Epithelial cell of esophagus (primary cell): ENCODE results near the gene SMIM14.
A peak's percentile ranks its signal among the peaks of the same experiment; 100 is the strongest.
"Not testable (repeated sequence)": the region's sequence is repeated elsewhere in the genome, so short reads cannot be mapped to it uniquely, and the experiment has no call there.

Experiments used
- DNase-seq: peaks from one replicate; pipeline ENCODE4 v3.0.0; 2010; ENCODE audit warnings: low read depth
- H3K4me3 ChIP-seq: 2 replicates; pipeline ENCODE4 v1.5.1; 2011; ENCODE audit warnings: mild to moderate bottlenecking, low read length, control low read depth
- CTCF ChIP-seq: IDR thresholded peaks from 2 replicates; pipeline ENCODE4 v1.5.1; 2011; ENCODE audit warnings: low read depth, mild to moderate bottlenecking, low read length, control low read depth, inconsistent platforms; ENCODE audit not compliant: insufficient read depth; ENCODE audit errors: missing control alignments

The SMIM14 gene

GRCh38 chr4:39638354-39639239 lies at the start of gene SMIM14:
Gene SMIM14, minus strand, starts transcription at chr4:39638865. Its CDS starts 33,720 bp downstream, at chr4:39605145.
- H3K4me3 ChIP-seq, result peak within 1 kb of the TSS; percentile 89
- TF ChIP-seq CTCF, result no peak
- peak; percentile 99 for DNase-seq

- no peak overlapping the region for H3K4me3 ChIP-seq
- no peak for DNase-seq
- TF ChIP-seq CTCF, result no peak
These were observed 48.3 kb upstream of the SMIM14 start for GRCh38 chr4:39687014-39687413.

GRCh38 chr4:39685990-39686389 lies 47.3 kb upstream of the SMIM14 start:
- H3K4me3 ChIP-seq, result no peak overlapping the region
- no peak for DNase-seq
- no peak for TF ChIP-seq CTCF

- no peak overlapping the region for H3K4me3 ChIP-seq
- DNase-seq, result no peak
- TF ChIP-seq CTCF, result no peak
These were observed 43.5 kb upstream of the SMIM14 start for GRCh38 chr4:39682138-39682537.

- H3K4me3 ChIP-seq, DNase-seq: not testable (repeated sequence)
These were observed 42.3 kb upstream of the SMIM14 start for GRCh38 chr4:39681003-39681402.

DNA sequence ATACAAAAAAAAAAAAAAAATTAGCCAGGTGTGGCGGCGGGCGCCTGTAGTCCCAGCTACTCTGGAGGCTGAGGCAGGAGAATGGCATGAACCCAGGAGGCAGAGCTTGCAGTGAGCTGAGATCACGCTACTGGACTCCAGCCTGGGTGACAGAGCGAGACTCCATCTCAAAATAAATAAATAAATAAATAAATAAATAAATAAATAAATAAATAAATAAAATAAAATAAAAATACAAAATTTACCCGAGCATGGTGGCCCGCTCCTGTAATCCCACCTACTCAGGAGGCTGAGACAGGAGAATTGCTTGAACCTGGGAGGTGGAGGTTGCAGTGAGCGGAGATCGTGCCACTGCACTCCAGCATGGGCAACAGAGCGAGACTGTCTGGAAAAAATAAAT lies 37.0 kb upstream of the SMIM14 start:
- DNase-seq, H3K4me3 ChIP-seq: not testable (repeated sequence)

- DNase-seq, H3K4me3 ChIP-seq: not testable (repeated sequence)
These were observed 31.6 kb upstream of the SMIM14 start for GRCh38 chr4:39670296-39670695.

- H3K4me3 ChIP-seq, result no peak overlapping the region
- no peak for TF ChIP-seq CTCF
- DNase-seq, result no peak
These were observed 30.2 kb upstream of the SMIM14 start for GRCh38 chr4:39668887-39669286.
